AG04449 (cell line): ENCODE measurements around the gene FAH.

ENCODE experiments used
- CTCF ChIA-PET: fragments of 350-600 bp; formaldehyde crosslinking; extraction: SDS; loops from one replicate; lab custom pipeline; 2021; ENCODE audit warnings: antibody characterized with exemption; lab: Yijun Ruan, JAX
- POLR2A ChIA-PET: fragments of 400-600, 350-600 bp; formaldehyde crosslinking; extraction: SDS; loops from one replicate; lab custom pipeline; 2020; ENCODE audit warnings: antibody characterized with exemption, inconsistent platforms; lab: Yijun Ruan, JAX
- DNase-seq: peaks from one replicate; pipeline ENCODE4 v3.0.0-alpha.2; 2010; ENCODE audit warnings: low read depth, low spot score
- H3K4me3 ChIP-seq: 2 replicates; pipeline ENCODE4 v1.5.1; 2011; ENCODE audit warnings: low read depth, mild to moderate bottlenecking, control low read depth, low read length
- CTCF ChIP-seq: IDR thresholded peaks from one replicate; pipeline ENCODE4 v1.5.1; 2011; ENCODE audit warnings: mild to moderate bottlenecking, moderate library complexity, low read length, control low read depth, inconsistent platforms; ENCODE audit not compliant: insufficient read depth; ENCODE audit errors: missing control alignments

The FAH gene

GRCh38 chr15:80185152-80185551 lies 32.4 kb downstream of the FAH start:
- DNase-seq, result no peak
- no peak overlapping the region for H3K4me3 ChIP-seq
- ChIA-PET POLR2A (no interaction called here), CTCF (no interaction called here)
- TF ChIP-seq CTCF, result no peak

- POLR2A ChIA-PET, result no interaction called here
- no peak overlapping the region for H3K4me3 ChIP-seq
- TF ChIP-seq CTCF, result no peak
- no peak for DNase-seq
- CTCF ChIA-PET, result no interaction called here
Observed at GRCh38 chr15:80186066-80186465, 33.3 kb downstream of the FAH start.

GRCh38 chr15:80186597-80186996 lies 33.8 kb downstream of the FAH start:
- CTCF ChIA-PET, result no interaction called here
- no peak overlapping the region for H3K4me3 ChIP-seq
- DNase-seq, result no peak
- no peak for TF ChIP-seq CTCF
- POLR2A ChIA-PET, result no interaction called here

DNA sequence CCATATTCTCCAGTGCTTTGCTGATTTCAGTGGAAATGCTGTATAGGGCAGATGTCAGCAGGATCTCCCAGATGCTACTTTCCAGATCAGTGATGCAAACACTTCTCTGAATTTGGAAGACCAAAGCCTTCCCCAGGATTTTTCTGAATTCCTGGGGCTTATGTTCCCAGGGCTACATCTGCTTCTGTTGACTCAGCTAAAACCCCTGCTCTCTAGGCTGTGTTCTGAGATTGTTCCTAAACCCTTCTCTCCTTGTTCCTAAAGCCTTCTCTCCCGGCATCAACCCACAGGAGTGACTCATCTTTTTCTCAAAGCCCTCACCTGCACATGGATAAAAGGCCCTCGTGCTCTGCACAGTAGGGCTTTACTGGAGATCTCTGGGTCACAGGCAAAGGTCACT lies 35.5 kb downstream of the FAH start:
- DNase-seq, result no peak
- ChIA-PET POLR2A (no interaction called here), CTCF (interaction anchor here (0.7 kb wide), 1 partner anchor 9 kb away, joined by 3 read pairs; no protein-coding TSS in a partner anchor)
- no peak for TF ChIP-seq CTCF
- H3K4me3 ChIP-seq, result no peak overlapping the region

GRCh38 chr15:80191198-80191597 lies 38.4 kb downstream of the FAH start:
- H3K4me3 ChIP-seq, result no peak overlapping the region
- ChIA-PET CTCF (no interaction called here), POLR2A (no interaction called here)
- DNase-seq, result no peak
- no peak for TF ChIP-seq CTCF

GRCh38 chr15:80191897-80192595 lies 39.2 kb downstream of the FAH start:
- CTCF ChIA-PET, result no interaction called here
- POLR2A ChIA-PET, result no interaction called here
- TF ChIP-seq CTCF, result no peak
- H3K4me3 ChIP-seq, result no peak overlapping the region
- no peak for DNase-seq
